Prostate gland (tissue), 2 donors: ENCODE measurements around the gene GPRC5D.

ENCODE experiments used
- CTCF ChIP-seq, 4 experiments: fragments of 200-600 bp in 2 of 4; fragments of 450-650 bp in 2 of 4; sonication (generic) in 2 of 4; IDR thresholded peaks; 1 replicate in 3 of 4; 2 replicates in 1 of 4; pipeline ENCODE4 v1.5.1; 2016 to 2019; ENCODE audit warnings: antibody characterized with exemption in 4 of 4, mild to moderate bottlenecking in 2 of 4, moderate library complexity in 2 of 4
- POLR2A ChIP-seq: fragments of 450-650 bp; IDR thresholded peaks from one replicate; pipeline ENCODE4 v1.6.1; 2016; ENCODE audit warnings: antibody characterized with exemption, mild to moderate bottlenecking

DNA sequence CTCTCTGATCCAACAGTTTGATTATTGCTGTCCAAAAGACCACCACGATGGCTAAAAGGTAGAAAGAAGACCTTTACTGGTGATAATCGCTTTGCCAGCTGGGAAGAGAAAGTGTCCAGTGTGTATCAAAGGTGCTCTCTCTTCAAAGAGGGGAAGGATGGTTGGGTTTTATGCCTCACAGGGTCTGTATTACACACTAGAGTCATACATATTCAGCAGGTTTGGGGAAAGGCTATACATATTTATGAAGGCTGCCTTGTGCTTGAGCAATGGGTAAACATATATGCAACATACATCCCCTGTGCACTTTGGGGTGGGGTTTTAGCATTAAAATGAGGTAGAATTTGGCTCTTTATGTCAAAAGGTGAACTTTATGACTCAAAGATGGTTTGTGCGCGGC, 18.2 kb downstream of the GPRC5D start:
- TF ChIP-seq CTCF (IDR thresholded peaks at IDR 0.05) = no peak
- TF ChIP-seq POLR2A = no peak
